Measurements from ENCODE around the gene BICRA. TPM values are rescaled to one million over a fixed set of nuclear protein-coding genes. Genes with fewer than 3 reads are reported as not detected.
"Not testable (repeated sequence)": the region's sequence is repeated elsewhere in the genome, so short reads cannot be mapped to it uniquely, and the experiment has no call there.

The BICRA gene
- total RNA-seq, 1 donor from 2014 or later = 5.2 TPM

GRCh38 chr19:47663435-47663910, 54.5 kb downstream of the BICRA start:
- no peak overlapping the region for H3K4me3 ChIP-seq
- no peaks in the 10 kb centered on the region for H3K36me3 ChIP-seq
- H3K4me1 ChIP-seq = peaks cover 96% of the 10 kb centered on the region
- intact Hi-C loops (cut with DNase I) = no loop called here
- TF ChIP-seq, protein P1, sequence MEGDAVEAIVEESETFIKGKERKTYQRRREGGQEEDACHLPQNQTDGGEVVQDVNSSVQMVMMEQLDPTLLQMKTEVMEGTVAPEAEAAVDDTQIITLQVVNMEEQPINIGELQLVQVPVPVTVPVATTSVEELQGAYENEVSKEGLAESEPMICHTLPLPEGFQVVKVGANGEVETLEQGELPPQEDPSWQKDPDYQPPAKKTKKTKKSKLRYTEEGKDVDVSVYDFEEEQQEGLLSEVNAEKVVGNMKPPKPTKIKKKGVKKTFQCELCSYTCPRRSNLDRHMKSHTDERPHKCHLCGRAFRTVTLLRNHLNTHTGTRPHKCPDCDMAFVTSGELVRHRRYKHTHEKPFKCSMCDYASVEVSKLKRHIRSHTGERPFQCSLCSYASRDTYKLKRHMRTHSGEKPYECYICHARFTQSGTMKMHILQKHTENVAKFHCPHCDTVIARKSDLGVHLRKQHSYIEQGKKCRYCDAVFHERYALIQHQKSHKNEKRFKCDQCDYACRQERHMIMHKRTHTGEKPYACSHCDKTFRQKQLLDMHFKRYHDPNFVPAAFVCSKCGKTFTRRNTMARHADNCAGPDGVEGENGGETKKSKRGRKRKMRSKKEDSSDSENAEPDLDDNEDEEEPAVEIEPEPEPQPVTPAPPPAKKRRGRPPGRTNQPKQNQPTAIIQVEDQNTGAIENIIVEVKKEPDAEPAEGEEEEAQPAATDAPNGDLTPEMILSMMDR (IDR thresholded peaks at IDR 0.05) = no peak
- H3K9me3 ChIP-seq = no peaks in the 10 kb centered on the region
- no peak for DNase-seq (ENCODE audit: extremely low spot score in 2 of 2)
- no peaks in the 10 kb centered on the region for H3K27me3 ChIP-seq
- peak overlapping the region; percentile 98 for H3K27ac ChIP-seq

GRCh38 chr19:47663911-47664771, 55.2 kb downstream of the BICRA start:
- no peaks in the 10 kb centered on the region for H3K9me3 ChIP-seq
- intact Hi-C loops (cut with DNase I) = no loop called here

DNA sequence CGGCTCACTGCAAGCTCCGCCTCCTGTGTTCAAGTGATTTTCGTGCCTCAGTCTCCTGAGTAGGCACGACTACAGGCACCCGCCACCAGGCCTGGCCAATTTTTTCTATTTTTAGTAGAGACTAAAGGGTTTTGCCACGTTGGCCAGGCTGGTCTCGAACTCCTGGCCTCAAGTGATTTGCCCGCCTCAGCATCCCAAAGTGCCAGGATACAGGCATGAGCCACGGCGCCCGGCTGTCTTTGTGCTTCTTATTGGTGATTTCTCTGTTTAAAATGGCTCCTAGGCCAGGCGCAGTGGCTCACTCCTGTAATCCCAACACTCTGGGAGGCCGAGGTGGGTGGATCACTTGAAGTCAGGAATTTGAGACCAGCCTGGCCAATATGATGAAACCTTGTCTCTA, 59.6 kb downstream of the BICRA start:
- H3K9me3 ChIP-seq; H3K27me3 ChIP-seq; H3K4me3 ChIP-seq; intact Hi-C loops (cut with DNase I); DNase-seq (ENCODE audit: extremely low spot score in 2 of 2); H3K36me3 ChIP-seq: not testable (repeated sequence)
- Histone ChIP-seq H3K27ac (peak overlapping the region; percentile 98), H3K4me1 (peaks cover 49% of the 10 kb centered on the region)

More at GRCh38 chr19:47663911-47664771, 55.2 kb downstream of the BICRA start:
- Histone ChIP-seq H3K4me1 (peaks cover 90% of the 10 kb centered on the region), H3K4me3 (peak overlapping the region in 1 of 2 donors; percentile 25), H3K27me3 (no peaks in the 10 kb centered on the region), H3K36me3 (no peaks in the 10 kb centered on the region), H3K27ac (peak overlapping the region; percentile 98)
- TF ChIP-seq POLR2A (IDR thresholded peaks at IDR 0.05) (no peak), POLR2AphosphoS5 (IDR thresholded peaks at IDR 0.05; ENCODE audit: insufficient read depth in 1 of 2, low read depth in 1 of 2) (peak; percentile 70 to 88)
- TF ChIP-seq, protein P1 (IDR thresholded peaks at IDR 0.05) = no peak
- peak in 1 of 2 donors; percentile 98 for DNase-seq (ENCODE audit: extremely low spot score in 2 of 2)

GRCh38 chr19:47670736-47671135, 61.8 kb downstream of the BICRA start:
- Histone ChIP-seq H3K4me3 (no peak overlapping the region), H3K27me3 (no peaks in the 10 kb centered on the region), H3K9me3 (no peaks in the 10 kb centered on the region), H3K36me3 (peaks cover 0 to 20% of the 10 kb centered on the region in 2 donors), H3K4me1 (peaks cover 28% of the 10 kb centered on the region), H3K27ac (no peak overlapping the region)
- TF ChIP-seq, protein P1 (IDR thresholded peaks at IDR 0.05) = no peak
- no peak for TF ChIP-seq POLR2AphosphoS5 (IDR thresholded peaks at IDR 0.05; ENCODE audit: insufficient read depth in 1 of 2, low read depth in 1 of 2)
- no peak for DNase-seq (ENCODE audit: extremely low spot score in 2 of 2)
- intact Hi-C loops (cut with DNase I) = loop anchor here (10.0 kb wide), 1 partner anchor 226 kb away; no protein-coding TSS in a partner anchor

GRCh38 chr19:47671499-47671898, 62.6 kb downstream of the BICRA start:
- intact Hi-C loops (cut with DNase I) = loop anchor here (10.0 kb wide), 1 partner anchor 227 kb away; no protein-coding TSS in a partner anchor
- Histone ChIP-seq H3K4me1 (peaks cover 20% of the 10 kb centered on the region), H3K4me3 (no peak overlapping the region), H3K9me3 (no peaks in the 10 kb centered on the region), H3K27ac (no peak overlapping the region), H3K27me3 (no peaks in the 10 kb centered on the region), H3K36me3 (peaks cover 0 to 25% of the 10 kb centered on the region in 2 donors)
- no peak for DNase-seq (ENCODE audit: extremely low spot score in 2 of 2)
- TF ChIP-seq, protein P1 (IDR thresholded peaks at IDR 0.05) = no peak
- TF ChIP-seq POLR2AphosphoS5 (IDR thresholded peaks at IDR 0.05; ENCODE audit: insufficient read depth in 1 of 2, low read depth in 1 of 2) (no peak), POLR2A (IDR thresholded peaks at IDR 0.05) (no peak)

Measured in vagina (tissue), 2 donors.